IPS-18a (cell line): Measurements from ENCODE around the gene SPC25.

Source experiments
- H3K27ac ChIP-seq: one replicate; pipeline ENCODE4 v1.5.1; 2013; ENCODE audit warnings: low read length
- H3K27me3 ChIP-seq: one replicate; pipeline ENCODE4 v1.6.1; 2013; ENCODE audit warnings: mild to moderate bottlenecking, low read length; ENCODE audit not compliant: control insufficient read depth, insufficient read depth
- H3K36me3 ChIP-seq: one replicate; pipeline ENCODE4 v1.6.1; 2013; ENCODE audit warnings: low read depth, low read length; ENCODE audit not compliant: control insufficient read depth
- H3K4me1 ChIP-seq: one replicate; pipeline ENCODE4 v1.6.1; 2013; ENCODE audit warnings: low read depth, low read length; ENCODE audit not compliant: control insufficient read depth
- H3K4me3 ChIP-seq: one replicate; pipeline ENCODE4 v1.5.1; 2013; ENCODE audit warnings: low read length
- H3K9ac ChIP-seq: one replicate; pipeline ENCODE4 v1.6.1; 2013; ENCODE audit warnings: mild to moderate bottlenecking, low read length, moderate library complexity
- H3K9me3 ChIP-seq: one replicate; pipeline ENCODE4 v1.6.1; 2013; ENCODE audit warnings: low read depth, low read length; ENCODE audit not compliant: control insufficient read depth

Gene SPC25

DNA sequence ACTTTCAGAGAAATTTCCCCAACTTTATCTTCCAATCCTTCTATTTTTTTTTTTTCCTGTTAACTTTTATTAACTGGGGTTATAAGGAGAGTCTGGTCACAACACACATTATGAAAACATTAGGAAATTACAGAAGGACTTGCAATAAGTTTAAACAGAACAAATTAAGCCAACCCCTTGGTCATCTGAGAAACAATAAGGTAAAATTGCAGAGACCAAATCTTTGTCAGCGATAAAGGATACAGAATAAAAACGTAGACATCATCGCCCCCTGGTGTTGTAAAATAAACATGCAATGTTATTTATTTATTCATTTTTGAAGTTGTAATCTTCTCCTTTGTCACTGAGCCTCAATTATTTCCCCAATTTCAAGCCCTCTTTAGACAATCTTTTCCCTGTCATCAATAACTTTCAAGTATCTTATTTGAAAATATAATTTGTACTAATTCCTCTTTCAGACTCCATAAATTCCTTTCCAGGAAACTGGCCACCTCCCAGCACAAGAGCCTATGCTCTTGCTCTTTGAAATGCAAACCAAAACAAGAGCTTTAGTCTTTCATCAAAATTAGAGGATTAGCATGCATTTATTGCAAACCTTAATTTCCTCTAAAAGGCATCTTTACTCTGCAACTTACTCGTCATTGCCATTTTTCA lies 30.4 kb upstream of the SPC25 start:
- Histone ChIP-seq H3K27me3 (no peaks in the 10 kb centered on the region), H3K4me3 (no peak overlapping the region), H3K4me1 (peaks cover 3% of the 10 kb centered on the region), H3K27ac (no peak overlapping the region), H3K36me3 (no peaks in the 10 kb centered on the region), H3K9ac (no peak overlapping the region), H3K9me3 (no peaks in the 10 kb centered on the region)

DNA sequence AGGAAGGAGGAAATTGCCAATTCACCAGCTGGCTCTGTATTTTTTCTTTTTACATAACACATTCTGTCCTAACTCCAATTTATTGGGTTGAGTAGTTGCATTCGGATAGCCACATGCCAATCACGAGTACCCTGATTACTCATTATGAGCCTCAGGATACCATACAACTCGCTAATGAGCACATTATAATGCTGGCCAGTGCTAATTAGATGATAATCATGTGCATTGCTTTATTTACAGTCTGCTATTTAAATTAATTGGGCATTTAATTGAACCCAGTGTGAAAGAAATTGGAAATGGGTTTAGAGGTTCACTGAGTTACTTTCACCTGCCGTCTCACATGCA lies 26.1 kb upstream of the SPC25 start:
- Histone ChIP-seq H3K4me1 (peaks cover 16% of the 10 kb centered on the region), H3K9ac (no peak overlapping the region), H3K9me3 (no peaks in the 10 kb centered on the region), H3K36me3 (no peaks in the 10 kb centered on the region), H3K27me3 (no peaks in the 10 kb centered on the region), H3K27ac (no peak overlapping the region), H3K4me3 (no peak overlapping the region)

DNA sequence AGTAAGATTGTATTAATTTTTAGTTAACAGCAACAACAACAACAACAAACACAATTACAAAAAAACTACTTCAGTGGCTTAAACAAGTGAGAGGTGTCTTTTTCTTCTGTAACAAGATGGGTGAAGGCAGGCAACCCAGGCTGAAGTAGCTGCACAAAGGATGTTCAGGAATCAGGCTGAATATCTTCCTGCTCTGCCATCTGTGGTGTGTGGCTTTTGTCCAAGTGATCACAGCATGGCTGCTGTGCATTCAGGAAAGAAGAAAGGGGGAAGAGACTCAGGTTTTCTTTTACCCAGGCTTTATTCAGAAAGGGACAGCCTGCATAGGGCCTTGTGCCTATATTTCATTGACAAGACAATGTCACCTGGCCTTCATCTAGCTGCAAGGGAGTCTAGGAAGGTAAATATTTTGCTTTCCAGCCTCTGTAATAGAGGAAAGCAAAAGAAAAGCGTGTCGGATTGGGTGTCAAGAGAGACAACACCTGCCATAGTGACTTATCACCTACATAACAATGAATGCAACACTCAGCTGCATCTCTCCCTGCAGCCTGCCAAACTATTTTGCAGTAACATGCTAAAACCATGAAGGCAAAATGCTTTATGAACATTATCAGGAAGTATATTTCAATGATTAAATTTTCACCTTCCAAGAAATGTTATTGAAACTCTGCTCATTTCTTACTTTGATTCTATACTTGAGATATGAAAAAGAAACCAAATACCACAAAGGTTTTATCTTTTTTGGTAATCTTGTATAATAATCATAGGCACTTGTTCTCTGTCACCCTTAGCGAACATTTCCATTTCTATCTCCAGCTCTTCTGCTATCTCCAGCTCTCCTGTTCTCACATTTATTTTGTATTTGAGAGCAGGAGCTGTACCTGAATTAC lies 25.5 kb upstream of the SPC25 start:
- H3K27ac ChIP-seq = no peak overlapping the region
- H3K4me3 ChIP-seq = no peak overlapping the region
- peaks cover 14% of the 10 kb centered on the region for H3K4me1 ChIP-seq
- H3K9me3 ChIP-seq = no peaks in the 10 kb centered on the region
- no peaks in the 10 kb centered on the region for H3K36me3 ChIP-seq
- H3K27me3 ChIP-seq = no peaks in the 10 kb centered on the region
- H3K9ac ChIP-seq = no peak overlapping the region

DNA sequence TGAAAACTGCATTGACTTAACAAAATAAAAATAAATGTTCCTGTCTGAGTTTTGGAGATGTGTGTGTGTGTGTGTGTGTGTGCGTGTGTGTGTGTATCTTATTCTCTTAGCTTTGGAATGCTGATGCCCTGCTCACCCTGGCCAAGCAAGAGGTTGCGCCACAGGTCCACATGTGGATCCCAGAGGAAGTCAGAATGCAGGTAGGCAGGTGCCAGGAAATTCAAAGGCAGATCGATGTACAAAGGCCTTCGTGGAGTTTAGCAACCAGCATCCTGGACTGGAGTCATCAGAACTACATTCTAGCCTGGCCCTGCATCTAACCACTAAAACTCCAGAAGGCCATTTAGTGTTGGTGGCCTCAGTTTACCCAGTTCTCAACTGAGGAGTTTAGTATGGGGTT lies 23.3 kb upstream of the SPC25 start:
- Histone ChIP-seq H3K9ac (no peak overlapping the region), H3K27ac (no peak overlapping the region), H3K4me1 (peaks cover 23% of the 10 kb centered on the region), H3K9me3 (no peaks in the 10 kb centered on the region), H3K27me3 (no peaks in the 10 kb centered on the region), H3K4me3 (no peak overlapping the region), H3K36me3 (no peaks in the 10 kb centered on the region)

DNA sequence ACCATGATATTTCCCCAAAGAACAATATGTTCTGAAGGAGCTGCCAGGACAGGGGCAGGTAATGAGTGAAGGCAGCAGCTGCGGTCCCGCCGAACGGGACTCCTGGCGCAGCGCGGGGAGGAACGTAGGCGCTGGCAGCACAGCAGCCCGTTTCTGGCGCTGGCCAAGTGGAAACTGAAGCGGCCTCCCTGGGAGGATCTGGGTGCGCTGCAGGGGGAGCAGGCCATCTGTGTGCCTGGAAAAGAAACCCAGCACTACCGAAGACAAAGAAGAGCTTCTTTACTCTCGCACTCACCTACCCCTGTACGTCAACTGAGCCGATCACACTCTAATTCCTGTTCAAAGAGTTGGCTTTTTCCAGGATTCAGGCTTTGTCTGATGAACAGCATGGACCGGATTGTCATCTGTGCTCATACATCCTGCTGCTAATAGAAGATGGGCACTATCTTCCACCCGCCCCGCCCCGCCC lies 22.7 kb upstream of the SPC25 start:
- no peaks in the 10 kb centered on the region for H3K27me3 ChIP-seq
- no peak overlapping the region for H3K9ac ChIP-seq
- H3K9me3 ChIP-seq = no peaks in the 10 kb centered on the region
- no peak overlapping the region for H3K27ac ChIP-seq
- peaks cover 27% of the 10 kb centered on the region for H3K4me1 ChIP-seq
- no peak overlapping the region for H3K4me3 ChIP-seq
- no peaks in the 10 kb centered on the region for H3K36me3 ChIP-seq

DNA sequence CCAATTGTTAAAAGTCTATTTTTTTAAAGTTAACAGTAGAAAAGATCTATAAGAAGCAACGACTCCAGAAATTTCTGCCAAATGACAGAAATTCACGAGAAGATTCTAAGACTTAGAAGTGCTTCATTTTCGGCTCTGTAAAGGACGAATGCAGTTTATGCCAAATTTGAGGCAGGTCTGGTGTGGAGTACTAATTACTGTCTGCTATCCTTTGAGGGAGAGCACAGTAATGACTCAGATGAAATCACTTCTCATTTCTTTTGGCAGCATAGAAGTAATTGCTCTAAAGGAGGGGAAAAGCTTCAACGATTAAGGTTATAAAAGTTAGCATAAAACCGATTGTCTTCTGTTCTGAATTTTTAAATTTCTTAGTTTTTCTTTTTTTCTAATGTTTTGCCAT lies 22.2 kb upstream of the SPC25 start:
- no peak overlapping the region for H3K27ac ChIP-seq
- no peaks in the 10 kb centered on the region for H3K9me3 ChIP-seq
- peaks cover 32% of the 10 kb centered on the region for H3K4me1 ChIP-seq
- H3K27me3 ChIP-seq = no peaks in the 10 kb centered on the region
- no peak overlapping the region for H3K9ac ChIP-seq
- H3K4me3 ChIP-seq = no peak overlapping the region
- no peaks in the 10 kb centered on the region for H3K36me3 ChIP-seq

DNA sequence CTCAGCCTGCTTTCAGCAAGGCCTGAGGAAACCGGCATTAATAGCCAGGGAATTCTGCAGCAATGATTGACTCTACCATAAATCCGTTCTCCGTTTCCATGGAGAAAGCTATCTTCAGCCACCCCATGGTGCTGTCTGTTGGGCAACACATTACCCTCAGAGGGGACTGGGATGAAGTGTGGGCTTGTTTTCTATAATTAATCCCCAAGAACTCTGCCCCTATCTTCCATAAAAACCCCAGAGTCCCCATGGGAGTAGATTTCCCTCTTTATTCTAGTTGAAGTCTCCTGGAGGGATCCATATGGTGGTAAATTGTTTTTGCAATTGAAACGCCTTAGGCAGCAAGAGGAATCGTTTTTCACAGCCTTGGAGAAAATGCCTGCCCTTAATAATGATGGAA lies 20.1 kb upstream of the SPC25 start:
- Histone ChIP-seq H3K36me3 (no peaks in the 10 kb centered on the region), H3K4me1 (peaks cover 43% of the 10 kb centered on the region), H3K9me3 (no peaks in the 10 kb centered on the region), H3K27ac (no peak overlapping the region), H3K4me3 (no peak overlapping the region), H3K27me3 (no peaks in the 10 kb centered on the region), H3K9ac (no peak overlapping the region)

DNA sequence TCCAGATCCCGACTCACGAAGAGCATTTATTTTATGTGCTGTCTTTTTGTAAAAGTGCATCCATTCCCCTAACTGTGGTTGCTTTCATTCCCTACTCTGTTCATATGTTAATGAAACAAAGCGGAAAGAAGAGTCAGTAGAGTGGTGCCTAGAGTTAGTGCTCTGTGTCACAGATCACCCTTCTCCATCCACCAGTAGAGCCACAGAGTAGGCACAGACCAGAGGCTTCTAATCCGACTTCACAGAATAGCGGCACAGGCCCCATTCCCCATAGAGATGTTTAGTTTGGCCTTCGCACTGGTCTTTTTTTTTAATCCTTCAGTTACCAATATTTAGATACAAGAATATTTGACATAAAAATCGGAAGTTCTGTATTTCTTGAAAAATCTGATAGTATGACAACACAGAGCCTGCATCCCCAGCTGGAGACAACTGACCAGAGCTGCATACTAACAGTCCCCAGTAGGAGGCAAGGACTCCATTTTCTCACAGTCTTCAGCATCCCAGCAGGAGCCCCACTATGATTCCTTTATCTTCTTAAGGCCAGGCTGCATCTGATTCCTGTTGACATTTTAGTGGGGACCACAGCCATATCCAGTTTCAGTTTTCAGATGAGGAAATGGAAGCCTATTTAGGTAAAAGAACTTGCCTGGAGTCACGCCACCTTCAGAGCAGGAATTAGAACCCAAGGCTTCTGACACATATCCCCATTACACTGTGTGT lies 17.9 kb upstream of the SPC25 start:
- H3K27ac ChIP-seq = no peak overlapping the region
- H3K9me3 ChIP-seq = no peaks in the 10 kb centered on the region
- H3K27me3 ChIP-seq = no peaks in the 10 kb centered on the region
- H3K9ac ChIP-seq = no peak overlapping the region
- no peak overlapping the region for H3K4me3 ChIP-seq
- no peaks in the 10 kb centered on the region for H3K36me3 ChIP-seq
- peaks cover 35% of the 10 kb centered on the region for H3K4me1 ChIP-seq

DNA sequence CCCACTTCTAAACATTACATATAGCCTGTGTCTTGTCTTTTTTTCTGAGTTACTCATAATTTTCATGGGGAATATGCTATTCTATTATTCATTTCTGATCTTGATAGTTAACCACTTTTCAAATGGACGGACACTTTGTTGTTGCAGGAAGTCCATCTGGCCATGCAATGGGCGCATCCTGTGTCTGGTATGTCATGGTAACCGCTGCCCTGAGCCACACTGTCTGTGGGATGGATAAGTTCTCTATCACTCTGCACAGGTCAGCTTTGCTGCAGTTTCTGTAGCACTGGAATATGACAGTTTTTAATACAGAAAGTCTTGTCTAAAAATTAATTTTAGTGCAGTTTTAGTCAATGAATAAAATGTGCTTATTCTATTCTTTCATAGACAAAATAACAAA lies 14.1 kb upstream of the SPC25 start:
- H3K9ac ChIP-seq = no peak overlapping the region
- H3K4me1 ChIP-seq = peaks cover 22% of the 10 kb centered on the region
- no peak overlapping the region for H3K27ac ChIP-seq
- no peak overlapping the region for H3K4me3 ChIP-seq
- H3K27me3 ChIP-seq = no peaks in the 10 kb centered on the region
- no peaks in the 10 kb centered on the region for H3K9me3 ChIP-seq
- H3K36me3 ChIP-seq = no peaks in the 10 kb centered on the region

DNA sequence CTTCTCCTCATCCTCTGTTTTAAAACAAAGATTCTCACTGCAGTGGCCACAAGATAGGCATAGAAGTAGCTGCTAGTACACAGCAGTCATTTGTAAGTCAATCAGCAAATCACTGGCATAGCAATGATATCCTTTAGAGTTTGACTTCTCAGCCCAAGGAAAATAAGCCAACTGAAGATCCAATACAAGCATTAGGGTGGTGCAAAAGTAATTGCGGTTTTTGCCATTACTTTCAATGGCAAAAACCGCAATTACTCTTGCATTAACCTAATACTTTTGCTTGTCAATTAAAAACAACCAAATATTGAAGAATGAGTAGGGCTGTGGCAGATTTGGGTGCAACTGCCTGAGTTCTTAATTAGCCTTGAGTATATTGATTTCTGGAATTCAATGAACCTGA lies 13.7 kb upstream of the SPC25 start:
- Histone ChIP-seq H3K9me3 (no peaks in the 10 kb centered on the region), H3K27me3 (no peaks in the 10 kb centered on the region), H3K36me3 (no peaks in the 10 kb centered on the region), H3K9ac (no peak overlapping the region), H3K4me1 (peaks cover 22% of the 10 kb centered on the region), H3K27ac (no peak overlapping the region), H3K4me3 (no peak overlapping the region)

DNA sequence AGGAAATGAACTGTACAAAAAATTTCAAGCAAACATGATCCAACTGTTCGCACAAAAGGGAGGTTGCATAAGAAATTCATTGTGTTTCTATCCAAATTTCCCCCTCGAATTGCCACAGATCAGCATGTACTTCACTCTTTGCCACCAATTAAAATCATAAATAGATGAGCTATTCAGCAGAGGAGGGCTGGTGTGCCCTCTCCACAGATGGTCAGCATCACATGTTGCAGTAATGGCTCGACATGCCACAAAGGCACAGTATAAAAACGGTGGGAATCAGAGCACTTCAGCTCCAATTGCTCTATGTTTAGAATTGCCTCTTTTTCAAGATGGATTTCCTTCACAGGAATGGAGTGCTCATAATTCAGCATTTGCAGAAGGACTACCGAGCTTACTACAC lies 10.8 kb upstream of the SPC25 start, which contains the start of gene G6PC2:
TSS of gene G6PC2 (plus strand) at position 289 of the 400 bp plus-strand sequence. CDS start at position 330, 41 bp downstream.
- H3K27me3 ChIP-seq = no peaks in the 10 kb centered on the region
- H3K9ac ChIP-seq = no peak within 1 kb of the TSS
- H3K9me3 ChIP-seq = no peaks in the 10 kb centered on the region
- no peak within 1 kb of the TSS for H3K27ac ChIP-seq
- H3K36me3 ChIP-seq = no peaks in the 10 kb centered on the region
- no peak within 1 kb of the TSS for H3K4me3 ChIP-seq
- H3K4me1 ChIP-seq = no peaks in the 10 kb centered on the region
